AG10803 (cell line): Measurements from ENCODE around the gene CDC14C.
A peak's percentile ranks its signal among the peaks of the same experiment; 100 is the strongest.

Experiments used
- DNase-seq: peaks from one replicate; pipeline ENCODE4 v3.0.0; 2010; ENCODE audit warnings: low read depth
- H3K4me3 ChIP-seq: 2 replicates; pipeline ENCODE4 v1.5.1; 2011; ENCODE audit warnings: mild to moderate bottlenecking, low read length, control low read depth
- TF ChIP-seq, protein P1 (sequence below): conservative IDR thresholded peaks from 2 replicates; pipeline ENCODE4 v1.5.1; 2011; ENCODE audit warnings: mild to moderate bottlenecking, low read length, control low read depth, inconsistent platforms

CDC14C gene

DNA sequence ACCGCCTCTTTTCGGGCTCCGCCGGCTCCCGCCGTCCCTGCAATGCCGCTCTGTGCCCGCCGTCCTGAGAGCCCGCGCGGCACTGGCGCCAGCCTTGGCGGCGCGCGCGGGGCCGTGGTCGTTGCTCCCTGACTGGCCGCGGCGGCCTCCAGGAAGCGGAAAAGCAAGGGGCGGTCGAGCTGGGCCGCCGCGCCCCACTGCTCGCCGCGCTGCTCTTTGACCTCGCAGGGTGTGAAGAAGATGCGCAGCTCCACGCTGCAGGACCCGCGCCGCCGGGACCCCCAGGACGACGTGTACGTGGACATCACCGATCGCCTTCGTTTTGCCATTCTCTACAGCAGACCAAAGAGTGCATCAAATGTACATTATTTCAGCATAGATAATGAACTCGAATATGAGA lies at the start of gene CDC14C:
Gene CDC14C, plus strand, starts transcription at position 115 of the 400 bp plus-strand sequence. Its CDS starts 126 bp downstream, at position 241.
- DNase-seq: no peak
- TF ChIP-seq, protein P1, sequence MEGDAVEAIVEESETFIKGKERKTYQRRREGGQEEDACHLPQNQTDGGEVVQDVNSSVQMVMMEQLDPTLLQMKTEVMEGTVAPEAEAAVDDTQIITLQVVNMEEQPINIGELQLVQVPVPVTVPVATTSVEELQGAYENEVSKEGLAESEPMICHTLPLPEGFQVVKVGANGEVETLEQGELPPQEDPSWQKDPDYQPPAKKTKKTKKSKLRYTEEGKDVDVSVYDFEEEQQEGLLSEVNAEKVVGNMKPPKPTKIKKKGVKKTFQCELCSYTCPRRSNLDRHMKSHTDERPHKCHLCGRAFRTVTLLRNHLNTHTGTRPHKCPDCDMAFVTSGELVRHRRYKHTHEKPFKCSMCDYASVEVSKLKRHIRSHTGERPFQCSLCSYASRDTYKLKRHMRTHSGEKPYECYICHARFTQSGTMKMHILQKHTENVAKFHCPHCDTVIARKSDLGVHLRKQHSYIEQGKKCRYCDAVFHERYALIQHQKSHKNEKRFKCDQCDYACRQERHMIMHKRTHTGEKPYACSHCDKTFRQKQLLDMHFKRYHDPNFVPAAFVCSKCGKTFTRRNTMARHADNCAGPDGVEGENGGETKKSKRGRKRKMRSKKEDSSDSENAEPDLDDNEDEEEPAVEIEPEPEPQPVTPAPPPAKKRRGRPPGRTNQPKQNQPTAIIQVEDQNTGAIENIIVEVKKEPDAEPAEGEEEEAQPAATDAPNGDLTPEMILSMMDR: no peak
- no peak within 1 kb of the TSS for H3K4me3 ChIP-seq

DNA sequence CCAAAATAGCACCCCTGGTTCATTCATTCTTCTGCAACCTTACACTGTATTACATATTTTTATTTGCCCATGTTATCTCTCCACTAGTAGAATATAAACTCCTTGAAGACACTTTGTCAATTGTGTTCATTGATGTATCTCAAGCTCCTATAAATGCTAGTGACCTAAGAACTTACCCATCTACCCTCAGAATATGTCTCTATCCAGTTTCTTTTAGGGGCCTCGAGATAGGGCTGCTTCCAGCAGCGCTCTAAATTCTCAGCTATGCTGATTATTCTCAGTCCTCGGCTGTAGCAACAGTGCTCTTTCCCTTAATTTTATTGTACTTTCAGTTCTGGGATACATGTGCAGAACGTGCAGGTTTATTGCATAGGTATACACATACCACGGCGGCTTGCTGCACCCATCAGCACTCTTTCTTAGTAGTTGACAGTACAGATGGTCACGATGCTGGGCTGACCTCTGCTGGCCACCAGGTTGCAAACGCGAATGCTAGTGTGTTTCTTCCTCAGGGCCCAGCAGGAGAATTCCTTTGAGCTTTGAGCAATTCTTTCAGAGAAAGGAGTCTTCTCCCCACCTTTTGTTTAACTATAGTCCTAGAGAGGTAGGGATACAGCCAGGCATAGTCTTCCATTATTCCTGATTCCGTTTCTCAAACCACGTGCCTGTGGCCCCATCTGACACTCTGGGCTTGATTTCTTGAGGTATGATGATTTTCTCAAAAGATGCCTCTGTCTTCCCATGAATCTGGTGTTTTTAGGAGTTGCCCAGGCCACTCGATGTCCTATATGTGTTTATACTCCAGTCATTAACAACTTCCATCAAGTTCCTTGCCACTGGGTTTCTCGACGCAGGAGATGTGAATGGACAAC lies 49.1 kb upstream of the CDC14C start:
- peak; percentile 31 for DNase-seq

DNA sequence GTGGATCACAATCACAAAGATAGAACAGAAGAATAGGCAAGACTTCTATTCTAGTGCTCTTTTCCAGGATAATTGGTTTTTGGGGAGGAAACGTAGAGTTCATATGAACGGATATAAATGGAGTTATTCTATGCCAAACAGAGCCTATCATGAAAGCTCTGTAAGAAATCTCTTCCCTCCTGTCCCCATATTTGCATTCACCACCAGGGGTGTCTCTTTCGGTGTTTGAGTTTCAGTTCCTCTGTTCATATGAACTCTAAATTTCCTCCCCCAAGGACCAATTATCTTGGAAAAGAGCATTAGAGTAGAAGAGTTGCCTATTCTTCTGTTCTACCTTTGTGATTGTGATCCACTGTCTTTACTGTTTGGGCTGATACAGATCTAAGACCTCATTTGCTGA lies 48.3 kb upstream of the CDC14C start:
- H3K4me3 ChIP-seq: no peak overlapping the region
- TF ChIP-seq, protein P1: no peak
- no peak for DNase-seq

More for the DNA sequence above, 49.1 kb upstream of the CDC14C start:
- TF ChIP-seq, protein P1: peak; percentile 52
- H3K4me3 ChIP-seq: no peak overlapping the region

DNA sequence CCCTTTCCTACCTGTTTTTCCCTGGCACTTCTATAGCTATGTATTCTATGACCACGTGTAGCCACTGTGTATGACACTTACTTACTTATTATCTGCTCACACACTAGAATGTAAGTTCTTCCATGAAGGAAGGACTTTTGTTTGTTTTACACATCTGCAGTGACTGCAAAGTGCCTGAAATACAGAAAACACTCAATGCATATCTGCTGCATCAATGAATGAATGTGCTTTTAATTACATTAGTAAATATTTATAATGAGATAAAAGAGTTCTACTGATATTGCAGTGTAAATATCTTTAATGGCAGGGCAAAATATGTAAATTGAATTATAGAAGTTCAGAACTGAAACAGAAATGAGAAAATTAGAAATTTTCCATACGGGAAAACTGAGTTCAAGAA lies 43.5 kb upstream of the CDC14C start:
- TF ChIP-seq, protein P1: no peak
- no peak for DNase-seq
- no peak overlapping the region for H3K4me3 ChIP-seq

DNA sequence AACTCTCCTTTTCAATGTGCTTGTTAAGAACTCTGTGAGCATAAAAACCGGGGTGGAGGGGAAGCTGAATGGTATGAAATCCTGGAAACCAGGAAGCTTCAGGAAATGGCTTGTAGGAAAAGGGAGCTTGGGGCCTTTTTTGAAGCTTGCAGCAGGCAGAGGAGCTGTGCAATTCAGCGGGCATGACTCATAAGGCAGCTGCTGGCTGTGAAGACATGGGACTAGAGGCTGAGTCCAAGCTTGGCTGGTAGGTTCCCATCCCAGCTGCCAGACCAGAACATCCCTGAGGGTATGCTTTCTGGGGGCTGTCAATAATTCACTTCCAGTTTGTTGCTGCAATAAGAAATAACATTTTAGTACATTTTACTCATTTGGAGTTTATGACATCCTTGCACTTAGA lies 36.8 kb upstream of the CDC14C start:
- TF ChIP-seq, protein P1: no peak
- no peak overlapping the region for H3K4me3 ChIP-seq
- DNase-seq: peak; percentile 15

GRCh38 chr7:48894574-48894973 lies 29.8 kb upstream of the CDC14C start:
- TF ChIP-seq, protein P1: no peak
- no peak overlapping the region for H3K4me3 ChIP-seq
- no peak for DNase-seq

DNA sequence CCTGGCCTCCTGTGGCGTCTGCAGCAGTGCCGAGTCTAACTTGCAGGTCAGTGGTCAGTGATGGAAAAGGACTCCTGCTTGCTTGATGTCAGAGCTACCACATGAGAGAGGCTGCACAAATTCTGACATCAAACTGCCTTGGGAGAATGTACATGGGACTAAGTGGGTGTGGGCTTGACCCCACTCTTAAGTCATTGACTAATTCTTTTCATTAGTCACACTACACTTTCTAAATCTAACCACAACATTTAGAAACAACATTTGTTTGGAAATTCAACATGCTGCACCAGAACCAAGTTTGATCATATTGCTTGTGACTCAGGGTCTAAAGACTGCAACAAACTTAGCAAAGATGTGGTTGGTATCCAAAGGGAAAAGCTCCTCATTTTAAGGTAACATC lies 24.4 kb upstream of the CDC14C start:
- peak; percentile 2 for DNase-seq
- TF ChIP-seq, protein P1: no peak
- H3K4me3 ChIP-seq: no peak overlapping the region
